GM10266 (cell line): ENCODE data around the gene PIWIL1.

Experiments
- DNase-seq: peaks from one replicate; pipeline ENCODE4 v3.0.0; 2012; ENCODE audit errors: extremely low spot score
- TF ChIP-seq, protein P1 (sequence below): IDR thresholded peaks from 2 replicates; pipeline ENCODE4 v1.5.1; 2012; ENCODE audit warnings: mild to moderate bottlenecking, low read depth; ENCODE audit not compliant: control insufficient read depth, insufficient read depth; ENCODE audit errors: missing control alignments

Gene PIWIL1

GRCh38 chr12:130413909-130414308 is 76.2 kb downstream of the PIWIL1 start:
- TF ChIP-seq, protein P1, sequence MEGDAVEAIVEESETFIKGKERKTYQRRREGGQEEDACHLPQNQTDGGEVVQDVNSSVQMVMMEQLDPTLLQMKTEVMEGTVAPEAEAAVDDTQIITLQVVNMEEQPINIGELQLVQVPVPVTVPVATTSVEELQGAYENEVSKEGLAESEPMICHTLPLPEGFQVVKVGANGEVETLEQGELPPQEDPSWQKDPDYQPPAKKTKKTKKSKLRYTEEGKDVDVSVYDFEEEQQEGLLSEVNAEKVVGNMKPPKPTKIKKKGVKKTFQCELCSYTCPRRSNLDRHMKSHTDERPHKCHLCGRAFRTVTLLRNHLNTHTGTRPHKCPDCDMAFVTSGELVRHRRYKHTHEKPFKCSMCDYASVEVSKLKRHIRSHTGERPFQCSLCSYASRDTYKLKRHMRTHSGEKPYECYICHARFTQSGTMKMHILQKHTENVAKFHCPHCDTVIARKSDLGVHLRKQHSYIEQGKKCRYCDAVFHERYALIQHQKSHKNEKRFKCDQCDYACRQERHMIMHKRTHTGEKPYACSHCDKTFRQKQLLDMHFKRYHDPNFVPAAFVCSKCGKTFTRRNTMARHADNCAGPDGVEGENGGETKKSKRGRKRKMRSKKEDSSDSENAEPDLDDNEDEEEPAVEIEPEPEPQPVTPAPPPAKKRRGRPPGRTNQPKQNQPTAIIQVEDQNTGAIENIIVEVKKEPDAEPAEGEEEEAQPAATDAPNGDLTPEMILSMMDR: no peak
- no peak for DNase-seq

- TF ChIP-seq, protein P1: no peak
- DNase-seq: no peak
Observed at GRCh38 chr12:130414381-130414780, 76.7 kb downstream of the PIWIL1 start.

- TF ChIP-seq, protein P1: no peak
- DNase-seq: no peak
Observed at GRCh38 chr12:130418251-130418650, 80.6 kb downstream of the PIWIL1 start.

- TF ChIP-seq, protein P1: no peak
- no peak for DNase-seq
Observed at GRCh38 chr12:130419116-130419515, 81.4 kb downstream of the PIWIL1 start.

GRCh38 chr12:130420071-130420470 is 82.4 kb downstream of the PIWIL1 start:
- no peak for DNase-seq
- TF ChIP-seq, protein P1: no peak

- TF ChIP-seq, protein P1: no peak
- no peak for DNase-seq
Observed at GRCh38 chr12:130421896-130422295, 84.2 kb downstream of the PIWIL1 start.
